K562 (cell line): ENCODE results near the gene PDZK1IP1. TPM values are rescaled to one million over a fixed set of nuclear protein-coding genes. Genes with fewer than 3 reads are reported as not detected.

Source experiments
- ATAC-seq: fragments of 200-7000 bp; cut with Tn5 transposase; 3 replicates; pipeline ENCODE4 v1.9.1; 2020; ENCODE audit warnings: moderate library complexity
- BruUV-seq: library from RNA; stranded (reverse); fragments of 400-500 nt; replicated peaks from 2 replicates; lab custom pipeline; 2021; lab: Mats Ljungman, UMichigan
- CTCF ChIA-PET: fragments of 300-600 bp; formaldehyde crosslinking; extraction: SDS; loops from one replicate; lab custom pipeline; 2021; ENCODE audit warnings: low intra/inter-chr PET ratio; lab: Yijun Ruan, JAX
- POLR2A ChIA-PET: fragments of 300-600, 350-650 bp; sonication (Branson Sonifier 250); formaldehyde crosslinking; extraction: SDS; loops from one replicate; lab custom pipeline; 2021; ENCODE audit warnings: antibody characterized with exemption, inconsistent platforms; lab: Yijun Ruan, JAX
- DNase-seq, 4 experiments: peaks; one replicate each; pipeline versions ENCODE4 v3.0.0 to v3.0.0-alpha.2; 2011 to 2018; ENCODE audit warnings: low spot score in 3 of 4, mixed read lengths in 3 of 4; ENCODE audit errors: extremely low read depth in 1 of 4
- FAIRE-seq: peaks from 2 replicates; lab custom pipeline; 2011; peaks lifted over from hg19 to GRCh38; lab: Jason Lieb, UNC
- H2AFZ ChIP-seq: 2 replicates; pipeline ENCODE4 v1.6.0; 2011; ENCODE audit warnings: low read depth, low read length, control low read depth, inconsistent platforms
- H3K27ac ChIP-seq: fragments of 200-600 bp; 3 replicates; pipeline ENCODE4 v1.8.0; 2011; ENCODE audit warnings: low read depth, mild to moderate bottlenecking, control low read depth, inconsistent platforms, low read length, moderate library complexity, mixed read lengths; ENCODE audit errors: extremely low read depth
- H3K27me3 ChIP-seq, 2 experiments: fragments of 300-600 bp in 1 of 2; 2 replicates in 1 of 2; 3 replicates in 1 of 2; pipeline versions ENCODE4 v1.6.0 to v1.8.0; 2011; ENCODE audit warnings: inconsistent platforms in 2 of 2, low read length in 2 of 2, mild to moderate bottlenecking in 1 of 2, mixed read lengths in 1 of 2, moderate library complexity in 1 of 2; ENCODE audit not compliant: control insufficient read depth in 2 of 2, insufficient read depth in 2 of 2
- H3K36me3 ChIP-seq: fragments of 300-600 bp; 3 replicates; pipeline ENCODE4 v1.8.0; 2011; ENCODE audit warnings: mild to moderate bottlenecking, low read length, inconsistent platforms; ENCODE audit not compliant: control insufficient read depth, insufficient read depth
- H3K4me1 ChIP-seq, 2 experiments: fragments of 200-600 bp in 1 of 2; replicated peaks in 1 of 2; 2 replicates in 1 of 2; 3 replicates in 1 of 2; pipeline versions ENCODE4 v1.5.1 to v1.8.0; 2011; ENCODE audit warnings: inconsistent platforms in 2 of 2, low read length in 2 of 2, mild to moderate bottlenecking in 1 of 2, mixed read lengths in 1 of 2, moderate library complexity in 1 of 2; ENCODE audit not compliant: control insufficient read depth in 2 of 2, insufficient read depth in 2 of 2
- H3K4me2 ChIP-seq: 2 replicates; pipeline ENCODE4 v1.6.1; 2011; ENCODE audit warnings: low read length, control low read depth, inconsistent platforms, mixed read lengths; ENCODE audit not compliant: insufficient read depth
- H3K4me3 ChIP-seq: fragments of 200-600 bp; sonication (generic), shearing (Covaris generic); 2 replicates; pipeline ENCODE4 v1.5.1; 2016; ENCODE audit warnings: control low read depth, inconsistent platforms
- H3K79me2 ChIP-seq: fragments of 200-600 bp; 3 replicates; pipeline ENCODE4 v1.8.0; 2011; ENCODE audit warnings: low read length, inconsistent platforms; ENCODE audit not compliant: control insufficient read depth, insufficient read depth
- H3K9ac ChIP-seq, 2 experiments: 2 replicates each; pipeline versions ENCODE4 v1.6.0 to v1.6.1; 2011; ENCODE audit warnings: low read depth in 2 of 2, low read length in 2 of 2, control low read depth in 1 of 2, inconsistent platforms in 1 of 2, mild to moderate bottlenecking in 1 of 2, mixed read lengths in 1 of 2; ENCODE audit not compliant: insufficient read depth in 1 of 2
- H3K9me1 ChIP-seq: one replicate; pipeline ENCODE4 v1.6.0; 2011; ENCODE audit warnings: inconsistent platforms, mild to moderate bottlenecking, low read length, moderate library complexity; ENCODE audit not compliant: control insufficient read depth, insufficient read depth
- H3K9me3 ChIP-seq: replicated peaks from 2 replicates; pipeline ENCODE4 v1.5.1; 2011; ENCODE audit warnings: low read depth, low read length, inconsistent platforms; ENCODE audit not compliant: control insufficient read depth, insufficient read depth
- H4K20me1 ChIP-seq: replicated peaks from 2 replicates; pipeline ENCODE4 v1.6.1; 2011; ENCODE audit warnings: low read length, inconsistent platforms, mixed read lengths; ENCODE audit not compliant: control insufficient read depth, insufficient read depth
- E2F1 ChIP-seq: sonication (generic); formaldehyde crosslinking; IDR thresholded peaks from 2 replicates; pipeline ENCODE4 v1.8.1; 2023; ENCODE audit warnings: mild to moderate bottlenecking, missing genetic modification reagents, moderate library complexity
- HDGF ChIP-seq: fragments of 450-650 bp; IDR thresholded peaks from 2 replicates; pipeline ENCODE4 v1.6.1; 2016
- ILK ChIP-seq: fragments of 450-650 bp; IDR thresholded peaks from 2 replicates; pipeline ENCODE4 v1.6.1; 2016; ENCODE audit warnings: missing genetic modification characterization, low read depth, mild to moderate bottlenecking, missing compliant biosample characterization, moderate library complexity, borderline replicate concordance
- MCM5 ChIP-seq: fragments of 450-650 bp; IDR thresholded peaks from 2 replicates; pipeline ENCODE4 v1.6.1; 2016; ENCODE audit warnings: low read depth
- MCM7 ChIP-seq, 2 experiments: fragments of 450-650 bp; IDR thresholded peaks; 2 replicates each; pipeline ENCODE4 v1.6.1; 2016 to 2018
- NFIX ChIP-seq: fragments of 250-450 bp; sonication (Bioruptor Pico); IDR thresholded peaks from 2 replicates; pipeline ENCODE4 v1.4.0; 2020; ENCODE audit warnings: low read depth, mild to moderate bottlenecking, moderate library complexity
- SAFB ChIP-seq: fragments of 200-400 bp; formaldehyde crosslinking; IDR thresholded peaks from 2 replicates; pipeline ENCODE4 v1.6.1; 2017; ENCODE audit warnings: low read depth, low read length, borderline replicate concordance
- XRCC3 ChIP-seq: fragments of 450-650 bp; IDR thresholded peaks from 2 replicates; pipeline ENCODE4 v1.6.1; 2017; ENCODE audit warnings: mild to moderate bottlenecking, moderate library complexity
- ZNF174 ChIP-seq: fragments of 250-450 bp; sonication (Bioruptor Pico); IDR thresholded peaks from 2 replicates; pipeline ENCODE4 v1.4.0; 2020; ENCODE audit warnings: mild to moderate bottlenecking
- ZNF41 ChIP-seq: fragments of 250-450 bp; sonication (Bioruptor Pico); conservative IDR thresholded peaks from 2 replicates; pipeline ENCODE4 v1.4.0; 2020; ENCODE audit warnings: mild to moderate bottlenecking
- WGBS: fragments of 100-300 bp; shearing (Covaris generic); methylation state at CpG from one replicate; pipeline ENCODE4 v1.1.6; 2016; ENCODE audit warnings: low coverage, mixed read lengths; ENCODE audit not compliant: insufficient coverage; ENCODE audit errors: missing lambda C conversion rate; 5-methylcytosine and 5-hydroxymethylcytosine counted together
- in situ Hi-C: fragments of 300-500 bp; cut with MboI; formaldehyde crosslinking; loops from 4 replicates; pipeline ENCODE4 v1.15.0; 2018; ENCODE audit warnings: inconsistent platforms, mixed read lengths
- intact Hi-C: fragments of 100-400 bp; cut with micrococcal nuclease; formaldehyde crosslinking; loops from 2 replicates; pipeline ENCODE4 v1.14.2; 2022
- polyA plus RNA-seq, 8 experiments: library from polyadenylated mRNA; depleted of rRNA in 4 of 8; stranded (reverse) in 5 of 8; unstranded in 3 of 8; fragments of >200 nt; fragmentation: Nextera tagmentation in 2 of 8; fragmentation: Illumina TruSeq in 1 of 8; extraction: Ambion mirVana in 2 of 8; extraction: Trizol in 1 of 8; gene quantifications; 2 replicates each; pipeline versions ENCODE4 v1.2.1 to v1.2.3, GENCODE V29; 2011 to 2014; ENCODE audit warnings: inconsistent platforms in 1 of 8, missing spikeins in 1 of 8
- total RNA-seq, 7 experiments: library from RNA; depleted of rRNA in 6 of 7; stranded (reverse); fragments of >200 nt in 6 of 7; fragmentation: Illumina TruSeq in 2 of 7; extraction: Trizol in 2 of 7; gene quantifications; 2 replicates each; pipeline versions ENCODE4 v1.2.1 to v1.2.3, GENCODE V29; 2011 to 2021; ENCODE audit warnings: low replicate concordance in 1 of 7
- TF ChIP-seq, protein P1 (sequence below): fragments of 150-350 bp; conservative IDR thresholded peaks from 2 replicates; pipeline ENCODE4 v1.6.1; 2014; ENCODE audit warnings: low read length
- TF ChIP-seq, protein P2 (sequence below): fragments of 250-450 bp; sonication (Bioruptor Pico); IDR thresholded peaks from 2 replicates; pipeline ENCODE4 v1.8.0; 2021; ENCODE audit warnings: moderate library complexity, mild to moderate bottlenecking, inconsistent platforms

The PDZK1IP1 gene
- total and polyA plus RNA-seq, 9 of the 15 experiments (the other 6 are each of a cell fraction or from before 2014, with no cell fraction given) = 0.17 to 0.68 (median 0.53) TPM; not detected in 2

- BruUV-seq = no TSS peak
- H3K9ac ChIP-seq = no peak overlapping the region; a peak in 1 of 4 replicates
- DNase-seq (no peak), FAIRE-seq (no peak), ATAC-seq (no peak)
- 52% methylated on average over 8 of the region's 8 CpGs for WGBS
- H4K20me1 ChIP-seq = no peaks in the 10 kb centered on the region
- H3K9me1 ChIP-seq = peaks cover 5% of the 10 kb centered on the region
- ChIA-PET POLR2A (interaction anchor here (0.8 to 1.0 kb wide), 3 partner anchors 9 to 21 kb away, joined by 3 read pairs; no protein-coding TSS in a partner anchor), CTCF (no interaction called here)
- no peaks in the 10 kb centered on the region for H3K27me3 ChIP-seq
- no peak overlapping the region for H3K27ac ChIP-seq
- in situ Hi-C loops (no loop called here), intact Hi-C loops (no loop called here)
- H3K79me2 ChIP-seq = peaks cover 3% of the 10 kb centered on the region; the same call in 1 of the 3 replicates
- H3K4me2 ChIP-seq = no peak overlapping the region
- H3K4me3 ChIP-seq = no peak overlapping the region
- H3K4me1 ChIP-seq = peaks cover 26 to 30% of the 10 kb centered on the region in 2 experiments
- H3K9me3 ChIP-seq = no peaks in the 10 kb centered on the region
- no peak overlapping the region for H2AFZ ChIP-seq
- peaks cover 24% of the 10 kb centered on the region for H3K36me3 ChIP-seq
- TF ChIP-seq E2F1 (CRISPR knock-in tag) = no peak
- TF ChIP-seq, protein P1, sequence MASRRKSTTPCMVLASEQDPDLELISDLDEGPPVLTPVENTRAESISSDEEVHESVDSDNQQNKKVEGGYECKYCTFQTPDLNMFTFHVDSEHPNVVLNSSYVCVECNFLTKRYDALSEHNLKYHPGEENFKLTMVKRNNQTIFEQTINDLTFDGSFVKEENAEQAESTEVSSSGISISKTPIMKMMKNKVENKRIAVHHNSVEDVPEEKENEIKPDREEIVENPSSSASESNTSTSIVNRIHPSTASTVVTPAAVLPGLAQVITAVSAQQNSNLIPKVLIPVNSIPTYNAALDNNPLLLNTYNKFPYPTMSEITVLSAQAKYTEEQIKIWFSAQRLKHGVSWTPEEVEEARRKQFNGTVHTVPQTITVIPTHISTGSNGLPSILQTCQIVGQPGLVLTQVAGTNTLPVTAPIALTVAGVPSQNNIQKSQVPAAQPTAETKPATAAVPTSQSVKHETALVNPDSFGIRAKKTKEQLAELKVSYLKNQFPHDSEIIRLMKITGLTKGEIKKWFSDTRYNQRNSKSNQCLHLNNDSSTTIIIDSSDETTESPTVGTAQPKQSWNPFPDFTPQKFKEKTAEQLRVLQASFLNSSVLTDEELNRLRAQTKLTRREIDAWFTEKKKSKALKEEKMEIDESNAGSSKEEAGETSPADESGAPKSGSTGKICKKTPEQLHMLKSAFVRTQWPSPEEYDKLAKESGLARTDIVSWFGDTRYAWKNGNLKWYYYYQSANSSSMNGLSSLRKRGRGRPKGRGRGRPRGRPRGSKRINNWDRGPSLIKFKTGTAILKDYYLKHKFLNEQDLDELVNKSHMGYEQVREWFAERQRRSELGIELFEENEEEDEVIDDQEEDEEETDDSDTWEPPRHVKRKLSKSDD = no peak
- no peak for TF ChIP-seq HDGF
- TF ChIP-seq ILK (tag) = no peak
- TF ChIP-seq XRCC3 = no peak
- TF ChIP-seq NFIX = no peak
- TF ChIP-seq, protein P2, sequence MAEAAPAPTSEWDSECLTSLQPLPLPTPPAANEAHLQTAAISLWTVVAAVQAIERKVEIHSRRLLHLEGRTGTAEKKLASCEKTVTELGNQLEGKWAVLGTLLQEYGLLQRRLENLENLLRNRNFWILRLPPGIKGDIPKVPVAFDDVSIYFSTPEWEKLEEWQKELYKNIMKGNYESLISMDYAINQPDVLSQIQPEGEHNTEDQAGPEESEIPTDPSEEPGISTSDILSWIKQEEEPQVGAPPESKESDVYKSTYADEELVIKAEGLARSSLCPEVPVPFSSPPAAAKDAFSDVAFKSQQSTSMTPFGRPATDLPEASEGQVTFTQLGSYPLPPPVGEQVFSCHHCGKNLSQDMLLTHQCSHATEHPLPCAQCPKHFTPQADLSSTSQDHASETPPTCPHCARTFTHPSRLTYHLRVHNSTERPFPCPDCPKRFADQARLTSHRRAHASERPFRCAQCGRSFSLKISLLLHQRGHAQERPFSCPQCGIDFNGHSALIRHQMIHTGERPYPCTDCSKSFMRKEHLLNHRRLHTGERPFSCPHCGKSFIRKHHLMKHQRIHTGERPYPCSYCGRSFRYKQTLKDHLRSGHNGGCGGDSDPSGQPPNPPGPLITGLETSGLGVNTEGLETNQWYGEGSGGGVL (CRISPR knock-in tag) = no peak
- no peak for TF ChIP-seq MCM7 (IDR thresholded peaks at IDR 0.05)
- TF ChIP-seq SAFB = no peak
- TF ChIP-seq ZNF41 (CRISPR knock-in tag) = no peak
- no peak for TF ChIP-seq ZNF174 (CRISPR knock-in tag)
- TF ChIP-seq MCM5 = no peak
Observed at GRCh38 chr1:47207803-47208373, 18.1 kb upstream of the PDZK1IP1 start.
